HFF-Myc (cell line): ENCODE measurements around the gene SORCS2.
A peak's percentile ranks its signal among the peaks of the same experiment; 100 is the strongest.

ENCODE experiments used
- DNase-seq: peaks from one replicate; pipeline ENCODE4 v3.0.0-alpha.2; 2011; ENCODE audit warnings: low read depth; ENCODE audit errors: extremely low read depth
- H3K4me3 ChIP-seq: replicated peaks from 2 replicates; pipeline ENCODE4 v1.5.1; 2011; ENCODE audit warnings: low read depth, mild to moderate bottlenecking, control low read depth, low read length
- CTCF ChIP-seq: IDR thresholded peaks from 2 replicates; pipeline ENCODE4 v1.5.1; 2012; ENCODE audit warnings: mild to moderate bottlenecking, low read depth, low read length, control low read depth; ENCODE audit errors: missing control alignments

SORCS2 gene

GRCh38 chr4:7295911-7296660 is 103.7 kb downstream of the SORCS2 start:
- no peak overlapping the region for H3K4me3 ChIP-seq
- DNase-seq: no peak
- TF ChIP-seq CTCF: peak; percentile 44

GRCh38 chr4:7296661-7297335 is 104.5 kb downstream of the SORCS2 start:
- no peak for TF ChIP-seq CTCF
- DNase-seq: no peak
- no peak overlapping the region for H3K4me3 ChIP-seq

GRCh38 chr4:7297374-7297773 is 105.0 kb downstream of the SORCS2 start:
- TF ChIP-seq CTCF: no peak
- DNase-seq: no peak
- no peak overlapping the region for H3K4me3 ChIP-seq

- H3K4me3 ChIP-seq: no peak overlapping the region
- no peak for TF ChIP-seq CTCF
- DNase-seq: no peak
Observed at GRCh38 chr4:7297881-7298280, 105.5 kb downstream of the SORCS2 start.

- no peak for DNase-seq
- TF ChIP-seq CTCF: no peak
- H3K4me3 ChIP-seq: no peak overlapping the region
Observed at GRCh38 chr4:7298619-7299009, 106.3 kb downstream of the SORCS2 start.

- H3K4me3 ChIP-seq: no peak overlapping the region
- no peak for TF ChIP-seq CTCF
- DNase-seq: no peak
Observed at GRCh38 chr4:7299010-7299907, 106.9 kb downstream of the SORCS2 start.
